GM12874 (cell line): ENCODE data around the gene SLC6A16.

Source experiments
- TF ChIP-seq, protein P1 (sequence below): IDR thresholded peaks from 2 replicates; pipeline ENCODE4 v1.5.1; 2011; ENCODE audit warnings: low read depth, mild to moderate bottlenecking, control low read depth, low read length, moderate library complexity; ENCODE audit not compliant: insufficient read depth

Gene SLC6A16

DNA sequence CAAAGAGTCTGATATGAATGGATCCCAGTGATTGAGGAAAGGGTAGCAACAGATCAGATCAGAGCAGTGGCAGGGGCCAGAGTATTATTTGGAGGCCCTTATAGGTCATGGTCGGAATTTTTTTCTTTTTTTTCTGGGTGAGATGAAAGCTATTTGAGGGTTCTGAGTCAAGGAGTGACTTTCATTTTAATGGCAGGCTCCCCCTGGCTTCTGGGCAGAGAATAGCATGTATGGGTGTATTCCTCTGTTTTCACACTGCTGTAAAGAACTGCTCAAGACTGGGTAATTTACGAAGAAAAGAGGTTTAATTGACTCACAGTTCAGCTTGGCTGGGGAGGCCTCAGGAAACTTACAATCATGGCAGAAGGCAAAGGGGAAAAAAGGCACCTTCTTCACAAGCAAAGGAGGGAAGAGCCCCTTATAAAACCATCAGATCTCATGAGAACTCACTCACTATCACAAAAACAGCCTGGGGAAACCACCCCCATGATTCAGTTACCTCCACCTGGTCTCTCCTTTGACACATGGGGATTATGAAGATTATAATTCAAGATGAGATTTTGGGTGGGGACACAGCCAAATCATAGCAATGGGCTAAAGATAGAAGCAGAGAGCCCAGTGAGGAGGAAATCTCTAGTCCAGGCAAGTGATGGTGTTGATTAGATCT is 3.0 kb upstream of the SLC6A16 start:
- TF ChIP-seq, protein P1, sequence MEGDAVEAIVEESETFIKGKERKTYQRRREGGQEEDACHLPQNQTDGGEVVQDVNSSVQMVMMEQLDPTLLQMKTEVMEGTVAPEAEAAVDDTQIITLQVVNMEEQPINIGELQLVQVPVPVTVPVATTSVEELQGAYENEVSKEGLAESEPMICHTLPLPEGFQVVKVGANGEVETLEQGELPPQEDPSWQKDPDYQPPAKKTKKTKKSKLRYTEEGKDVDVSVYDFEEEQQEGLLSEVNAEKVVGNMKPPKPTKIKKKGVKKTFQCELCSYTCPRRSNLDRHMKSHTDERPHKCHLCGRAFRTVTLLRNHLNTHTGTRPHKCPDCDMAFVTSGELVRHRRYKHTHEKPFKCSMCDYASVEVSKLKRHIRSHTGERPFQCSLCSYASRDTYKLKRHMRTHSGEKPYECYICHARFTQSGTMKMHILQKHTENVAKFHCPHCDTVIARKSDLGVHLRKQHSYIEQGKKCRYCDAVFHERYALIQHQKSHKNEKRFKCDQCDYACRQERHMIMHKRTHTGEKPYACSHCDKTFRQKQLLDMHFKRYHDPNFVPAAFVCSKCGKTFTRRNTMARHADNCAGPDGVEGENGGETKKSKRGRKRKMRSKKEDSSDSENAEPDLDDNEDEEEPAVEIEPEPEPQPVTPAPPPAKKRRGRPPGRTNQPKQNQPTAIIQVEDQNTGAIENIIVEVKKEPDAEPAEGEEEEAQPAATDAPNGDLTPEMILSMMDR = peak; percentile 63

DNA sequence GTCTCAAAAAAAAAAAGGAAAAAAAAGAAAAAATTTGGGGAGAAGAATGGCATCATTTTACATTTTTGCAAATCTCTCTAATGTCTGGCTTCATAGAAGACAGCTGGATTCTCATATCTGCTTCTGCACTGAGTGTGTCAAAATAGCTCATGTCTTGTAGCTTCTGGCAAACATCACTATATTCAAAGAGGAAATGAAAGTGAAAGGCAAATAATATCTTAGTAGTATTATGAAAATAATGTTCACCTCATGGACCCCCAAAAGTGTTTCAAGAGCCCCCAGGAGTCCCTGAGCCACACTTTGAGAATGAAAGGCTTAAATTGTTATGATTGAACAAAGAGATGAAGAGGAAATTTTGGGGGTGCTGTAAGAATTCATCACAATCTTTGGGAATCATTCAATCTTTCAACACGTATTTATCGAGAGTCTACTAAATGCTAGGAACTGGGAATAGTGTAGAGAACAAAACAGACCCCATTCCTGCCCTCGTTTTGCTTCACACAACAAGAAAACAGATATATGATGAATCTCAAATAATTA is 1.2 kb upstream of the SLC6A16 start:
- TF ChIP-seq, protein P1 = no peak

DNA sequence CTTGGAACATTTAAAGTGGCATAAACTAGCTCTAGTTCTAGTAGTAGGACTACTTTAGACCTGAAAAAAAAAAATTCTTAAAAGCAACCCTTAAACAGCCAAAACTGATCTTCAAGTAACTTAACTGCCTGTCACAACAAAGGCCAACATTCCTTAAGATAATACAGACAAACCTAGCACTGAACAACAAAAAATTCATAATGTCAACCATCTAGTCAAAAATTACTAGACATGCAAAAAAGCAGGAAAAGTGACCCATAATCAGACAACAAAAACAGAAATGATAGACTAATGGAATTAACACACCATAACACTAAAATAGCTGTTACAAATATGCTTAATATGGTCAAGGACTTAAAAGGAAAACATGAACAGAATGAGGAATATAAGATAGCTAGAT is 6.7 kb downstream of the SLC6A16 start:
- TF ChIP-seq, protein P1 = no peak

DNA sequence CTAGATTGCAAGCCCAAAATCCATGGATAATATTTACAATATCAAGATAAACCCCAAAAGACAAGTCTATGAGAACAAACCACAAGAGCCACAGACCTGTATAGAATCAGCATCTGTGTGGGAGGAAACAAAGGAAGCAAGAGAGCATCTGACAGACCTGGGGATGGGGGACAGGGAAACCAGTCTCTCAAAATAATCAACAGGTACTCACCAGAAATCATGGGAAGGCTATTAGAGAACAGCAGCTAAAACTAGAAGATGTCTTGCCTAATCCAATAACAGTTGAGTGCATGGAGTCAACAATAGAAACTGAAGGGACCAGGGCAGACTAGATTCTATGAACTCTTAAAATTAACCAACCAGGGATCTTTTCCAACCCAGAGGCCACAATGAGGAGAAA is 8.7 kb downstream of the SLC6A16 start:
- TF ChIP-seq, protein P1 = no peak

DNA sequence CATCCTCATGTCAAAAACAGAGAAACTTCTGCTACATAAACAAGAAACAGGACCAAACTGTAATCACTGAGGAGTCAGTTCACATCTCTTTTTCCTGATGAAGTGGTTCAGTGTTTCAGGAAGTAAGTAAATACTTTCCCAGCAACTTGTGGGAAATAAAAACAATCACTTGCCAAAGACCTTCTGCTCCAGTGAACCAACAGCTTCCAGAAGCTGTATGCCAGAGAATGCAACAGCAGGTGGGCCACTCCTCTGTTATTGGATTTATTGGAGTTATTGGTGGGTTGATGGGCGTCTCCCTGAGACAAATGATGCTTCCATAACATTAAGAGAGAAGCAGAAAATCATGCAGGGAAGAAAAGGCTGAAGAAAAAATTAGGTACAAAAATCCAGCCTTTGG is 9.9 kb downstream of the SLC6A16 start:
- TF ChIP-seq, protein P1 = no peak

DNA sequence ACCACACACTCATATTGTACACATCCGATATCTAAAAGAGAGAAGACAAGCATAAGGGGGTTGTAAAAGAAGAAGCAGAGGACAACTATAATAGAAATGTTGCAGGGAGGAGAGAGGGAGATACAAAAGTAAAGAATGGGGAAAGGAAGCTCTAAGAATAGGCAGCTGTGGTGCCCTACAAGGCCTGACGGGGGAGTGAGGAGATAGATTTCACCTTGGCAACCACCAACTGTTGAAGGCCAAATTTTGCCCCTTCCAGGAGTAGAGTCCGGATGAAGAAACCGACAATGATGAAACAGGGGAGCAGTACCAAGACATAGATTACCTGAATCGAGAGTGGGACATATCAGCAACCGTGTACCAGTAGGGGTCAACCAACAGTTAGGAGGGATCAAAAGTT is 15.9 kb downstream of the SLC6A16 start:
- TF ChIP-seq, protein P1 = no peak

DNA sequence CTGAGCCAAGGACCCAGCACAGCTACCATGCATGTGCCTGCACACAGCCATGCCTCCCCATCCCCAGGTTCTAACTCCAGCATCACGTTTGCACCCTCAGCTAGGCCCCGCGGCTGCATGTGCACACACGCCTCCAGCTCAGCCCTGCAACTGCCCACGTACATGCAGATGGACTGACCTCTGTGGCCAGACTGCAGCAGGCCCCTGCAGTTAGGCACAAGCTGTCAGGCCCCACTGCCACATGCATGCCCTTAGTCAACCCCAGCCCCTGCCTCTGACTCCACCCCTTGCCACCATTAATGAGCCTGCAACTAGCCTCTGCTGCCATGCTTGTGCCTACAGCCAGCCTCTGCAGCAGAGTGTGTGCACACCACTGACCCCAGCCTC is 23.1 kb downstream of the SLC6A16 start:
- TF ChIP-seq, protein P1 = no peak
